ENCODE results near the gene BCL2L13.

BCL2L13 gene

DNA sequence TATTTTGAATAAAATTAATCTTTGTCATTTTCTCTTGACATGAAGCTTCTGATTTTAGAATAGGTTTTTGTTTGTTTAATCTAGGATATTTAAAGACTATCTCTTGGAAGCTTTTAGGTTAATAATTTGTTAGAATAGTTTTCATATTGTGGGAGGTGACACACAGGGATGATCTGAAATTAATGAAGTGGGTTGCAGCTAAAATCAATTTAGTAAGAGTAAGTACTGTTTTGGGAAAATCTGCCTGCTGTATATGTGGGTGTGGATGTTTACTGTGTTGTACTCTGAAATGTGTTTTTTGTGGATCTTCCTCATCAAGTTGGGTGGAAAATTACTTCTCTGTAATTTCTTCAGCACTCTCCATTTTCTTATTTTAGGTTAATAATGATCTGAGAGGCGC is 68.4 kb downstream of the BCL2L13 start:
- Histone ChIP-seq H3K4me3 (ENCODE audit: low read depth, low read length) (peak overlapping the region; percentile 15), H3K4me1 (no peaks in the 10 kb centered on the region), H3K9me3 (ENCODE audit: control insufficient read depth, low read length) (no peaks in the 10 kb centered on the region), H3K36me3 (ENCODE audit: control insufficient read depth, insufficient read depth, low read length) (no peaks in the 10 kb centered on the region), H3K27ac (peak overlapping the region; percentile 1), H3K27me3 (ENCODE audit: control insufficient read depth, insufficient read depth, low read length) (no peaks in the 10 kb centered on the region), H2AFZ (no peak overlapping the region), H3K9ac (no peak overlapping the region), H3K4me2 (ENCODE audit: low read length) (peak overlapping the region; percentile 33), H3K79me2 (no peaks in the 10 kb centered on the region)
- TF ChIP-seq, protein P1, sequence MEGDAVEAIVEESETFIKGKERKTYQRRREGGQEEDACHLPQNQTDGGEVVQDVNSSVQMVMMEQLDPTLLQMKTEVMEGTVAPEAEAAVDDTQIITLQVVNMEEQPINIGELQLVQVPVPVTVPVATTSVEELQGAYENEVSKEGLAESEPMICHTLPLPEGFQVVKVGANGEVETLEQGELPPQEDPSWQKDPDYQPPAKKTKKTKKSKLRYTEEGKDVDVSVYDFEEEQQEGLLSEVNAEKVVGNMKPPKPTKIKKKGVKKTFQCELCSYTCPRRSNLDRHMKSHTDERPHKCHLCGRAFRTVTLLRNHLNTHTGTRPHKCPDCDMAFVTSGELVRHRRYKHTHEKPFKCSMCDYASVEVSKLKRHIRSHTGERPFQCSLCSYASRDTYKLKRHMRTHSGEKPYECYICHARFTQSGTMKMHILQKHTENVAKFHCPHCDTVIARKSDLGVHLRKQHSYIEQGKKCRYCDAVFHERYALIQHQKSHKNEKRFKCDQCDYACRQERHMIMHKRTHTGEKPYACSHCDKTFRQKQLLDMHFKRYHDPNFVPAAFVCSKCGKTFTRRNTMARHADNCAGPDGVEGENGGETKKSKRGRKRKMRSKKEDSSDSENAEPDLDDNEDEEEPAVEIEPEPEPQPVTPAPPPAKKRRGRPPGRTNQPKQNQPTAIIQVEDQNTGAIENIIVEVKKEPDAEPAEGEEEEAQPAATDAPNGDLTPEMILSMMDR (IDR thresholded peaks at IDR 0.05), result no peak

DNA sequence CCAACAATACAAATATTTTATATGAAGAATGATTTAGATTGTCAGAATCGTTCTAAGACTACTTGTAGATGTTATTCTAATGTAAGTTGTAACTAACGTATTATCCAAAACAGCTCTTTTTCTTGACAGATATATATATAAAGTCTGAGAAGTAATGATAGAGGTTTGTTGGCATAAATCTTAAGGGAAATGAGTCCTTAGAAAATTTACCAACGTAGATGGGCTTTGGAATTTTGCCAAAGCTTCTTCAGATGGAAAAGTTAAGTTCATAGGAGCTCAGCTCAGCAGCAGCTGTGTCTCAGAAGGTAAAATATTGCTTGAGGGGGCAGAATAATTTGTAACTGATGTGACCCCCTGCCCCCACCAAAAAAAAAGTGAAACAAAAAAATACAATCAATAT is 69.0 kb downstream of the BCL2L13 start:
- Histone ChIP-seq H3K27me3 (ENCODE audit: control insufficient read depth, insufficient read depth, low read length) (no peaks in the 10 kb centered on the region), H3K9ac (no peak overlapping the region), H3K79me2 (no peaks in the 10 kb centered on the region), H3K36me3 (ENCODE audit: control insufficient read depth, insufficient read depth, low read length) (no peaks in the 10 kb centered on the region), H3K4me1 (no peaks in the 10 kb centered on the region), H3K27ac (no peak overlapping the region), H2AFZ (no peak overlapping the region), H3K4me2 (ENCODE audit: low read length) (no peak overlapping the region), H3K4me3 (ENCODE audit: low read depth, low read length) (no peak overlapping the region), H3K9me3 (ENCODE audit: control insufficient read depth, low read length) (no peaks in the 10 kb centered on the region)
- TF ChIP-seq, protein P1 (IDR thresholded peaks at IDR 0.05), result no peak

DNA sequence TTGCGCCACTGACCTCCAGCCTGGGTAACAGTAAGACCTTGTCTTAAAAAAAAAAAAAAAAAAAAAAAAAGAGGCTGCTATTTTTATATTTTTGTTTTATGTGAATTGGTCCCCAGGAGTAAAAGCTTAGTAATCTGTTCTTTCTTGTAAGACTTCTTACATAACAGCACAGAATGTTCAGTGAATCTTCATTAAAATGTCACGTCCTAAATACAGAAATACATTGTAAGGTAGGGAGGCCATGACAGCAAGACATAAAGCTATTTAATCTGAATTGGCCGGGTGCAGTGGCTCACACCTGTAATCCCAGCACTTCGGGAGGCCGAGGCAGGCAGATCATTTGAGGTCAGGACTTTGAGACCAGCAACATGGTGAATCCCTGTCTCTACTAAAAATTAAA is 71.5 kb downstream of the BCL2L13 start:
- no peak overlapping the region for H3K9ac ChIP-seq
- H3K4me3 ChIP-seq (ENCODE audit: low read depth, low read length), result no peak overlapping the region
- H3K4me1 ChIP-seq, result no peaks in the 10 kb centered on the region
- H3K27me3 ChIP-seq (ENCODE audit: control insufficient read depth, insufficient read depth, low read length), result no peaks in the 10 kb centered on the region
- TF ChIP-seq, protein P1 (IDR thresholded peaks at IDR 0.05), result no peak
- H3K79me2 ChIP-seq, result no peaks in the 10 kb centered on the region
- no peak overlapping the region for H2AFZ ChIP-seq
- no peaks in the 10 kb centered on the region for H3K9me3 ChIP-seq (ENCODE audit: control insufficient read depth, low read length)
- no peaks in the 10 kb centered on the region for H3K36me3 ChIP-seq (ENCODE audit: control insufficient read depth, insufficient read depth, low read length)
- H3K27ac ChIP-seq, result no peak overlapping the region
- H3K4me2 ChIP-seq (ENCODE audit: low read length), result no peak overlapping the region

DNA sequence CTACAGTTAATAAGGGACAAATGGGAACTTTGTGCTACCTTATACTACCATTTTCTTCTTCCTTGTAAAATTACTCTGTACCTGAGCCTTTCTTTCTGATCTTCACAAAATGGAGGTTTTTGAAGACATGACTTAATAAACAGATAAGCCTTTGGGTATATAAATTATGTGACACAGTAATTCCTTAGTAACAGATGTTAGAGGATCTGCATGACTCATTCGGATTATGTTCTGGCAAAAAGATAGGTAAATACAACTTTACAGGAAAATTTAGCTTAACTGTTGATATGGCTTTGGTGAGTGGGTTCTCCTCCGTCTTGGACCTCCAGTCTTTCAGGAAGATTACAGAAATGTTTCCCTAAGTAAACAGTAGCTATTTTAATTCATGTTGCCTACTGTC is 73.9 kb downstream of the BCL2L13 start:
- Histone ChIP-seq H3K9ac (no peak overlapping the region), H3K9me3 (ENCODE audit: control insufficient read depth, low read length) (no peaks in the 10 kb centered on the region), H3K27me3 (ENCODE audit: control insufficient read depth, insufficient read depth, low read length) (no peaks in the 10 kb centered on the region), H3K4me2 (ENCODE audit: low read length) (no peak overlapping the region), H2AFZ (no peak overlapping the region), H3K27ac (no peak overlapping the region), H3K79me2 (no peaks in the 10 kb centered on the region), H3K36me3 (ENCODE audit: control insufficient read depth, insufficient read depth, low read length) (no peaks in the 10 kb centered on the region), H3K4me1 (no peaks in the 10 kb centered on the region), H3K4me3 (ENCODE audit: low read depth, low read length) (no peak overlapping the region)
- TF ChIP-seq, protein P1 (IDR thresholded peaks at IDR 0.05), result no peak

DNA sequence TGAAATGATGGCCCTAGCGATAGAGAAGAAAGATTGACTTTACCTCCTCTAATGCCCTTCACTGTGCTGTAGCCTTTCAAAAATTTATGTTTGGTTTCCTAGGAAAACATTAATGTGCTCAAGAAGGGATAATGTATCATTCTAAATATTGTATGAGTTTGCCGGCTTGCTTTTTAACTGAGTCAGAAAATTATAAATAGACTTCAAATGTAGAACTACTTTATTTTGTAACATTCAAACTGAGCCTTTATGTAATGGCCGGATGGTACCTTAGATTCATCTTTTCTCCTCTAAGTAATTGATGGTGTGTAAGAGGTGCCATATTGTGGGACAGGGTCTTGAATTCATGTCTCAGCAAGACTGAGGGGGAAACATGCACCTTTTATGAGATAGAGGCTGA is 78.0 kb downstream of the BCL2L13 start:
- H3K27ac ChIP-seq, result no peak overlapping the region
- H3K36me3 ChIP-seq (ENCODE audit: control insufficient read depth, insufficient read depth, low read length), result no peaks in the 10 kb centered on the region
- H3K4me3 ChIP-seq (ENCODE audit: low read depth, low read length), result no peak overlapping the region
- H3K27me3 ChIP-seq (ENCODE audit: control insufficient read depth, insufficient read depth, low read length), result no peaks in the 10 kb centered on the region
- no peaks in the 10 kb centered on the region for H3K4me1 ChIP-seq
- no peak overlapping the region for H3K4me2 ChIP-seq (ENCODE audit: low read length)
- no peak overlapping the region for H3K9ac ChIP-seq
- no peak overlapping the region for H2AFZ ChIP-seq
- TF ChIP-seq, protein P1 (IDR thresholded peaks at IDR 0.05), result no peak
- no peaks in the 10 kb centered on the region for H3K9me3 ChIP-seq (ENCODE audit: control insufficient read depth, low read length)
- H3K79me2 ChIP-seq, result no peaks in the 10 kb centered on the region
